Mucosa of descending colon (tissue), 3 donors: ENCODE measurements around the gene LEAP2. TPM values are rescaled to one million over a fixed set of nuclear protein-coding genes. Genes with fewer than 3 reads are reported as not detected.

ENCODE experiments used
- ATAC-seq: fragments of 200-7000 bp; cut with Tn5 transposase; one replicate; pipeline ENCODE4 v1.9.1; 2020; ENCODE audit warnings: mild to moderate bottlenecking, moderate library complexity
- DNase-seq, 3 donors: peaks; one replicate each; pipeline ENCODE4 v3.0.0-alpha.2; 2020
- H3K36me3 ChIP-seq: fragments of 200-600 bp; one replicate; pipeline ENCODE4 v1.8.0; 2021; ENCODE audit warnings: low read depth, mild to moderate bottlenecking
- H3K4me1 ChIP-seq: fragments of 200-600 bp; one replicate; pipeline ENCODE4 v1.8.0; 2021; ENCODE audit warnings: low read depth, mild to moderate bottlenecking
- H3K4me3 ChIP-seq: fragments of 200-600 bp; one replicate; pipeline ENCODE4 v1.8.0; 2021; ENCODE audit warnings: mild to moderate bottlenecking
- H3K9me3 ChIP-seq: fragments of 200-600 bp; one replicate; pipeline ENCODE4 v1.8.0; 2021; ENCODE audit warnings: mild to moderate bottlenecking
- intact Hi-C, 2 donors: fragments of 100-400 bp; cut with DNase I in 1 of 2; cut with micrococcal nuclease in 1 of 2; formaldehyde crosslinking; loops; one replicate each; pipeline versions ENCODE4 v1.11.0 to v1.11.1; 2022; cut with DNase I, micrococcal nuclease
- total RNA-seq, 3 donors: library from RNA; stranded (reverse); fragmentation: NEBNext Ultra II Directional in 2 of 3; extraction: Animal tissue kit (Norgen Biotek cat#: 25700) in 2 of 3; gene quantifications; one replicate each; pipeline versions ENCODE4 v1.2.1 to v1.2.4, GENCODE V29; 2021 to 2023
- TF ChIP-seq, protein P1 (sequence below): fragments of 200-600 bp; IDR thresholded peaks from one replicate; pipeline ENCODE4 v1.8.0; 2022; ENCODE audit warnings: antibody characterized with exemption, mild to moderate bottlenecking
- donor health status: DM: no; HTN: no; CAD: no; lungs with moderate emphysema.
- donor health status: DM: no; HTN: no; CAD: no.
- donor health status: DM: no; HTN: yes; CAD: no.

LEAP2 gene
- total RNA-seq, 3 donors from 2014 or later: 2.9 to 9.9 (median 3.8) TPM

GRCh38 chr5:132895719-132896305 lies 22.3 kb downstream of the LEAP2 start:
- H3K4me1 ChIP-seq: no peaks in the 10 kb centered on the region
- no peak overlapping the region for H3K4me3 ChIP-seq
- TF ChIP-seq, protein P1, sequence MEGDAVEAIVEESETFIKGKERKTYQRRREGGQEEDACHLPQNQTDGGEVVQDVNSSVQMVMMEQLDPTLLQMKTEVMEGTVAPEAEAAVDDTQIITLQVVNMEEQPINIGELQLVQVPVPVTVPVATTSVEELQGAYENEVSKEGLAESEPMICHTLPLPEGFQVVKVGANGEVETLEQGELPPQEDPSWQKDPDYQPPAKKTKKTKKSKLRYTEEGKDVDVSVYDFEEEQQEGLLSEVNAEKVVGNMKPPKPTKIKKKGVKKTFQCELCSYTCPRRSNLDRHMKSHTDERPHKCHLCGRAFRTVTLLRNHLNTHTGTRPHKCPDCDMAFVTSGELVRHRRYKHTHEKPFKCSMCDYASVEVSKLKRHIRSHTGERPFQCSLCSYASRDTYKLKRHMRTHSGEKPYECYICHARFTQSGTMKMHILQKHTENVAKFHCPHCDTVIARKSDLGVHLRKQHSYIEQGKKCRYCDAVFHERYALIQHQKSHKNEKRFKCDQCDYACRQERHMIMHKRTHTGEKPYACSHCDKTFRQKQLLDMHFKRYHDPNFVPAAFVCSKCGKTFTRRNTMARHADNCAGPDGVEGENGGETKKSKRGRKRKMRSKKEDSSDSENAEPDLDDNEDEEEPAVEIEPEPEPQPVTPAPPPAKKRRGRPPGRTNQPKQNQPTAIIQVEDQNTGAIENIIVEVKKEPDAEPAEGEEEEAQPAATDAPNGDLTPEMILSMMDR: no peak
- peaks cover 9% of the 10 kb centered on the region for H3K36me3 ChIP-seq
- no peaks in the 10 kb centered on the region for H3K9me3 ChIP-seq
- DNase-seq (no peak), ATAC-seq (no peak)
- intact Hi-C loops: no loop called here

DNA sequence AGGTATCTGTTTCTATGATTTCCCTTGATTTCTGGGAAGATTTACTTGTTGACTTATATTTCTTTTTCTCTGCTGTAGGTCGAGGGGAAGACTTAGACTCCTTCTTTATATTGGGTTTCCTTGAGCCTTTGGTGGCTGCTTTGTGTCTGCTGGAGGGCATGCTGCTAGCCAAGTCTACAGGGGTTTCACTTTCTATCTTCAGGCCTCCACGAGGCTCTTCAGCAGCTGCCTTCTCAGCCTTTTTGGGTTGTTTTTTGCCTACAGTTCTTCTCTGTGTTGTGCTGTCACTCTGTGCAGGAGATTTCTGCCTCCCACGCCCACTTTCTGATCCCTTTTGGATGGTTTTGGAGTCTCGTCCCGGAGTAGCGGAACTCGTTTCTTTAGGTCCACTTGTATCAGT lies 23.2 kb downstream of the LEAP2 start:
- H3K4me1 ChIP-seq: no peaks in the 10 kb centered on the region
- intact Hi-C loops: no loop called here
- DNase-seq (no peak), ATAC-seq (no peak)
- TF ChIP-seq, protein P1: no peak
- H3K4me3 ChIP-seq: no peak overlapping the region
- H3K9me3 ChIP-seq: no peaks in the 10 kb centered on the region
- peaks cover 9% of the 10 kb centered on the region for H3K36me3 ChIP-seq

DNA sequence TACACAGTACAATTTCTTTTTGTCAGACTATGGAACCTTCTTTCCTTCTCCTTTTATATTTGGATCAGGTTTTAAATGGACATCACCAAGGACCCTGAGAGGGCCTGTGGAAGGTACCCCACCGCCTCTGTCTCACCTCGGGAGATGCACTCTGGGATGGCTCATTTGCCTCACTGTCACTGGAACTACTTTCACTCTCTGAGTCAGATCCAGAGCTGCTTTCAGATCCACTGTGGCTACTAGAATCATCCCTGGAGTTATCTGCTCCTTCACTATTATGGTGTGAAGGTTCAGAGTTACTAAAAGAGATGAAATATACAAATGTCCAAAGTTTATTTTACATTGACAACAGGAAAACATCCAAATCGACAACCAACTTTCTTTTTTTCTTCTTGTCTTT lies 24.6 kb downstream of the LEAP2 start:
- Histone ChIP-seq H3K4me1 (no peaks in the 10 kb centered on the region), H3K9me3 (no peaks in the 10 kb centered on the region), H3K4me3 (no peak overlapping the region), H3K36me3 (peaks cover 9% of the 10 kb centered on the region)
- DNase-seq (no peak), ATAC-seq (no peak)
- intact Hi-C loops: no loop called here
- TF ChIP-seq, protein P1: no peak

DNA sequence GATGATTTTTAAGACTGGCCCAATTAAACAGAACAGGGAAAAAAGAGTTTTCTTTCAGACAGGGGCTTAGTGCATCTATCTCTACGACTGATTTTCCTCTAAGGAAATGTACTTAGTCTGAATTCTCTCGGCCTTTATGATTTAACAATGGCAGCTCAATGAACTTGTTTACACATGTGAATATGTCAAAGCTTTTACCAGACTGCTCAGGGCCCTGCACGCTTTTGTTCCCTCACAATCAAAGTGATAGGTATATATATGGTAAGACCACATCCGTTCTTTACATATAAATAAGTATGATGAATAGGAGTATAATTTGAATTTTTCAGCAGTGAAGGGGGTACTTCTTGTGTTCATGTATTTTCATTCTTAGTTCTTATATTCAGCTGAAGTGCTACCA lies 27.6 kb downstream of the LEAP2 start:
- TF ChIP-seq, protein P1: no peak

GRCh38 chr5:132901730-132902129 lies 28.3 kb downstream of the LEAP2 start:
- ATAC-seq (no peak), DNase-seq (no peak)
- Histone ChIP-seq H3K4me1 (no peaks in the 10 kb centered on the region), H3K4me3 (no peak overlapping the region), H3K36me3 (peaks cover 2% of the 10 kb centered on the region), H3K9me3 (no peaks in the 10 kb centered on the region)
- intact Hi-C loops: no loop called here
- TF ChIP-seq, protein P1: no peak

More for the DNA sequence above, 27.6 kb downstream of the LEAP2 start:
- no peak for DNase-seq
- no peak for ATAC-seq
- Histone ChIP-seq H3K36me3 (peaks cover 9% of the 10 kb centered on the region), H3K4me1 (no peaks in the 10 kb centered on the region), H3K9me3 (no peaks in the 10 kb centered on the region), H3K4me3 (no peak overlapping the region)
- intact Hi-C loops: no loop called here

DNA sequence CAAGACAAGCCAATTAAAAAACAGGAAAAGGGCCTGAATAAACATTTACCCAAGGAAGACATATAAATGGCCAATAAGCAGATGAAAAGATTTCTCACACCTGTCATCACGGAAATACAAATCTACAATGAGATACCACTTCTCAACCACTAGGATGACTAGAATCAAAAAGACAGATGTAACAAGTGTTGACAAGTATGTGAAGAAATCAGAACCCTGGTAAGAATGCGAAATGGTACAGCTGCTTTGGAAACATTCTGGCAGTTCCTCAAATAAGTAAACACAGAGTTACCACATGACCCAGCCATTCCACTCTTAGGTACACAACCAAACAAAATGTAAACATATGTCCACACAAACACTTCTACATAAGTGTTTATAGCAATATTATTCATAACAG lies 32.5 kb downstream of the LEAP2 start:
- Histone ChIP-seq H3K4me3 (no peak overlapping the region), H3K36me3 (no peaks in the 10 kb centered on the region), H3K4me1 (no peaks in the 10 kb centered on the region), H3K9me3 (no peaks in the 10 kb centered on the region)
- intact Hi-C loops: no loop called here
- DNase-seq: no peak
- TF ChIP-seq, protein P1: no peak
- peak; percentile 41 for ATAC-seq
